GM10248 (cell line): ENCODE data around the gene TSPAN18.

Experiments
- CTCF ChIA-PET: fragments of 300-600 bp; sonication (Branson Sonifier 250); formaldehyde crosslinking; extraction: SDS; loops from one replicate; lab custom pipeline; 2021; ENCODE audit warnings: antibody characterized with exemption; lab: Yijun Ruan, JAX
- POLR2A ChIA-PET: fragments of 350-650 bp; sonication (Branson Sonifier 250); formaldehyde crosslinking; extraction: SDS; loops from one replicate; lab custom pipeline; 2020; ENCODE audit warnings: antibody characterized with exemption; lab: Yijun Ruan, JAX
- DNase-seq: peaks from one replicate; pipeline ENCODE4 v3.0.0; 2012; ENCODE audit errors: extremely low spot score
- CTCF ChIP-seq: IDR thresholded peaks from 2 replicates; pipeline ENCODE4 v1.5.1; 2012; ENCODE audit warnings: mild to moderate bottlenecking, low read depth; ENCODE audit errors: extremely low read depth, missing control alignments, control extremely low read depth

Gene TSPAN18

GRCh38 chr11:44732564-44732963 is 5.8 kb downstream of the TSPAN18 start:
- ChIA-PET CTCF (interaction anchor here (1.8 kb wide), 1 partner anchor 43 kb away, joined by 9 read pairs; no protein-coding TSS in a partner anchor), POLR2A (no interaction called here)
- TF ChIP-seq CTCF = no peak
- no peak for DNase-seq

GRCh38 chr11:44733877-44734276 is 7.1 kb downstream of the TSPAN18 start:
- TF ChIP-seq CTCF = no peak
- no peak for DNase-seq
- CTCF ChIA-PET = interaction anchor here (1.6 to 1.8 kb wide), 2 partner anchors 42 to 177 kb away, joined by 4 to 9 read pairs; no protein-coding TSS in a partner anchor
- POLR2A ChIA-PET = no interaction called here

GRCh38 chr11:44734843-44735381 is 8.2 kb downstream of the TSPAN18 start:
- no peak for DNase-seq
- ChIA-PET POLR2A (no interaction called here), CTCF (interaction anchor here (1.2 to 1.6 kb wide), 3 partner anchors 9 to 176 kb away, joined by 3 to 4 read pairs (median 4); no protein-coding TSS in a partner anchor)
- TF ChIP-seq CTCF = no peak

GRCh38 chr11:44736791-44737190 is 10.0 kb downstream of the TSPAN18 start:
- no peak for TF ChIP-seq CTCF
- ChIA-PET CTCF (interaction anchor here (0.9 to 1.6 kb wide), 4 partner anchors 10 to 200 kb away, joined by 3 to 4 read pairs (median 4); no protein-coding TSS in a partner anchor), POLR2A (no interaction called here)
- no peak for DNase-seq

- DNase-seq = no peak
- ChIA-PET CTCF (interaction anchor here (1.6 kb wide), 1 partner anchor 158 kb away, joined by 4 read pairs; no protein-coding TSS in a partner anchor), POLR2A (no interaction called here)
- TF ChIP-seq CTCF = no peak
Observed at GRCh38 chr11:44737245-44738085, 10.7 kb downstream of the TSPAN18 start.

- ChIA-PET POLR2A (no interaction called here), CTCF (interaction anchor here (1.6 kb wide), 1 partner anchor 15 kb away, joined by 5 read pairs; no protein-coding TSS in a partner anchor)
- no peak for TF ChIP-seq CTCF
- no peak for DNase-seq
Observed at GRCh38 chr11:44738791-44739190, 12.0 kb downstream of the TSPAN18 start.
